Pulmonary artery endothelial cell (primary cell): ENCODE measurements around the gene CTPS1. TPM values are rescaled to one million over a fixed set of nuclear protein-coding genes. Genes with fewer than 3 reads are reported as not detected.

Experiments
- DNase-seq: peaks from one replicate; pipeline ENCODE4 v3.0.0-alpha.2; 2011; ENCODE audit warnings: low read depth, low spot score
- total RNA-seq: library from RNA; depleted of rRNA; stranded (reverse); fragments of >200 nt; gene quantifications from 2 replicates; pipeline ENCODE4 v1.2.3, GENCODE V29; 2014

The CTPS1 gene
- total RNA-seq, 1 donor from 2014 or later, result 49.1 TPM

DNA sequence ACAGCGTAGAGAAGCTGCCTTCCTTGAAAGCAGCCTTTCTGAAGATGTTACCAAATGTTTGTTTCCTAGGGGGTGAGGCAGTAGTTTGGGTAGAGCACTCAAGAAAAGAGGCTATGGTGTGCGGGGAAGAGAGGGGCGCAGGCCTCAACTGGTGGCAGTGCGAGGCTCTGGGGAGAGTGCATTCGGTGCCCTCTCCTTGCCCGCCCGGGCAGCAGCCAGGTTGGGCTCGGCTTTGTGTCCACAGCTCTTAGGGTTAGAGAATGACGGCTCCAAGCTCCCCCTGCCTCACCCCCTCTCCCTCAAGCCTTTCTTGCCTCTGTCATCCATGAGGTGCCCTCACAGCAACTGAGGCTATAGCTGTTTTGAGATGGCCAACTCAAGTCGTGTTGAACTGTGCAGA is 42.9 kb downstream of the CTPS1 start:
- no peak for DNase-seq

DNA sequence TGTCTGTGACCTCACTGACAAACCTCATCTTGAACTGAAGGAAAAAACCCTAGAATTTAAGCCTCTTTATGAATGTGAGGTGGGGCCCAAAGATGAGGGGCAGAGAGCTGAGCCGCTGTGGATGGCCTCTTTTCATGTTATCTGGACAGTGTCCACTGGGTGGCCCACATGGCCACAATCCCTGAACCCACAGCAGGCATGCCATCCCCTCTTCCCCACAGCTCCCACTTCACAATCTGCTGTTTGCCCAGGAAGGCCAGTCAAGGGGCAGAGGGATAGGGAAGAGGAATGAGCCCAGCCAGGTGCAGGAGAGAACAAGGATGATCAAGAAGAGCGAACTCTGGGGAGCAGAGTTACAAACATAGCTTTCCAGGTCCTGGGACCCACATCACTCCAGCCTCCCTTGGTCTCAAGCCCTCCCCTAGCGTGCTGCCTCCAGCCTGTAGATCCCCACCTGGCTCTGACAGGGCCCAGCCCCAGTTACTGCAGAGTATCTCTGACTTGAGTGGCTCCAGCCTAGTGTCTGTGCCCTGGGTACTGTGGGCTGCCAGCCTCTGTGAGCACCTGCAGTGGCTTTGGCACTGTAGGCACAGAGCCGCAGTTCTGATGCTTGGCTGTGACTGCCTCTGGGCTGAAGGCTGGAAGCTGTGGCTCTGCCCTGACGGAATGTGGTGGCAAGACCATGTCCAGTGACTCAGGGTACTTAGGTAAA is 43.9 kb downstream of the CTPS1 start:
- no peak for DNase-seq

- DNase-seq, result no peak
Measured at GRCh38 chr1:41024953-41025352, 45.5 kb downstream of the CTPS1 start.

- no peak for DNase-seq
Measured at GRCh38 chr1:41025979-41026819, 46.7 kb downstream of the CTPS1 start.

DNA sequence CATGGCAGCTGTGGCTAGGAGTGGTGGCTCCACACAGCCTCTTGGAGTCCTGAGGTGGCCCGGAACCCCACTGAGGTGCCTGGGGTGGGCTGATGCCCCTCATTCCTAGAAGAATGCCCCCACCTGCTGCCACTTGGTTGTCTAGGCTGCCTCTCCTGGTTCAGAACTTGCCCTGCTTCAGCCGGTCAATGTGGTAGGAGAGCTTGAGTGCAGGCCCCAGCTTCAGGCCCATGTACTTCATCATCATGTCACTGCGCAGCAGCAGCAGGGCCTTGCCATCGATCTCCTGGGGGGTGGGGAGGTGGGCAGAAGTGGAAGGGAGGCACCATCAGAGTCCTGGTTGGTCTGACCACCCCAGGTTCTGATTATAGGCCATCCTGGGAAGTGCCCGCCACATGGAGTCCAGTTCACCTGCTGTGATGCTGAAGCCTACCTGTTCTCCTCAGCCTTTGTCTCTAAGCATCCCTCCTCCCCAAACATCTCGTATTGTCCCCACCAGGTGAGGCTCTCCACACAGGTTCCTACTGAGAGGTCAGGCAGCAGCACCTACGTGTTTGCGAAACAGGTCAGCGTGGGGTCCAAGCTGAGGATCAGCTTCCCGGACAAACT is 48.6 kb downstream of the CTPS1 start:
- no peak for DNase-seq

DNA sequence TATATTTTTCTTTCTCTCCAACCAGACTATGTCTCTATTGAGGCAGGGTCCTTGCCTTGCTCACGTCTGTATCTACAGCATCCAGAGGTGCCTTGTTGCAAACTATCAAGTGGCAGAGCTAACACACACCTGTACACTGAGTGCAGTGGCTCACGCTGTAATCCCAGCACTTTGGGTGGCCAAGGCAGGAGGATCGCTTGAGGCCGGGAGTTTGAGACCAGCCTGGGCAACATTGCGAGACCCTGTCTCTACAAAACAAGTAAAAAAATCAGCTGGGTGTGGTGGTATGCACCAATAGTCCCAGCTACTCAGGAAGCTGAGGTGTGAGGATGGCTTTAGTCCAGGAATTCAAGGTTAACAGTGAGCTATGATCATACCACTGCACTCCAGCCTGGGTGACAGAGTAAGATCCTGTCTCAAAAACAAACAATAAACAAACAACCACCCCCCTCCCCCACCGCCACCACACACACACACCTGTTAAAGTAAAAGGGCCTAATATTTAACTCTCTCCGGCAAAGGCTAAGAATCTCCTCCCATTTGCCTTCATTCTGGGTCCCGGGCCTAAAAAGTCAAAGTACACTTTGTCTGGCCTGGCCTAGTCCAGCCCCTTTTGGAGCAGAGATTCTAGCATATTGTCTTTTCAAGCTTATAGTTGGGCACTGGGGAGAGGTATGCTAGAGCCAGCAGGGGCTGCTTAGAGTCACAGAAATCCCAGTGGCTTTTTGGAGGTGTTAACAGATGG is 51.5 kb downstream of the CTPS1 start:
- no peak for DNase-seq

GRCh38 chr1:41032147-41032546 is 52.7 kb downstream of the CTPS1 start:
- DNase-seq, result no peak

DNA sequence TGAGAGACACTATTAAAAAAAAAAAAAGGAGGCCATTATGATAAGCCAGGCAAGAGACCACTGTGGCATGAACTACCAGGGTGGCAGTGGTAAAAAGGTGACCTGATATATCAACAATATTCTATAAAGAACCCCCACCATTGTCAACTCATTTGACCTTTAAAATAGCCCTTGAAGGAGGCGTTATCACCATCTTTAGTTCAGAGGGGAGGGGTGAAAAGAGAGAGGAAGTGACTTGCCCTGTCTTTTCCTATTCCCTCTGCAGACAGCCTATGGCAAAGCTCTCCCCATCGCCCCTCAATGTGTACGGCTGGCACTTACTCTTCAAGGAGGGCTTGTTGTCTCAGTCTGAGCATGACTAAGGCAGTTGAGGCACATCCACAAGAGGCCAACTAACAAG is 53.8 kb downstream of the CTPS1 start:
- no peak for DNase-seq

- no peak for DNase-seq
Measured at GRCh38 chr1:41037116-41037903, 57.8 kb downstream of the CTPS1 start.

- no peak for DNase-seq
Measured at GRCh38 chr1:41038110-41038509, 58.6 kb downstream of the CTPS1 start.

- no peak for DNase-seq
Measured at GRCh38 chr1:41041614-41042270, 62.2 kb downstream of the CTPS1 start.

DNA sequence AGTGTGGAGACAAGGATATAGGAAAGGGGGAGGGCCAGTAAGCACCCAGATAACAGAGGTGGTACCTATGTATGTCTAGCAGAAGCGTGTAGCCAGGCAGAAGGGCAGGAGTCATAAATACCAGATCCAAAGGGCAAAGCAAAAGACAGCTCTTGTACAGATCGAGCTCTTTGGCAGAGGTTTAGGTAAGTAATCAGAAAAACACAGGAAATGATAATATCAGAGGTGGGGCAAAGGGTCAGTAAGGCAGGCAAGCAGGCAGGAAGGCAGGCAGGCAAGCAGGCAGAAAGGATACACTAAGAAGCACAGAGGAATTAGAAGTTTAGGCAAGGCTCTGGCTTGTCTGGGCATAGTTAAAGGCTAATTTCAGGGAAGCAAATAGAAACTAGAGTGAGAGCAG is 64.7 kb downstream of the CTPS1 start:
- no peak for DNase-seq

- DNase-seq, result peak; percentile 85
Measured at GRCh38 chr1:41045740-41046139, 66.2 kb downstream of the CTPS1 start.

GRCh38 chr1:41046347-41046775 is 66.9 kb downstream of the CTPS1 start:
- no peak for DNase-seq

GRCh38 chr1:41048540-41048939 is 69.0 kb downstream of the CTPS1 start:
- no peak for DNase-seq

DNA sequence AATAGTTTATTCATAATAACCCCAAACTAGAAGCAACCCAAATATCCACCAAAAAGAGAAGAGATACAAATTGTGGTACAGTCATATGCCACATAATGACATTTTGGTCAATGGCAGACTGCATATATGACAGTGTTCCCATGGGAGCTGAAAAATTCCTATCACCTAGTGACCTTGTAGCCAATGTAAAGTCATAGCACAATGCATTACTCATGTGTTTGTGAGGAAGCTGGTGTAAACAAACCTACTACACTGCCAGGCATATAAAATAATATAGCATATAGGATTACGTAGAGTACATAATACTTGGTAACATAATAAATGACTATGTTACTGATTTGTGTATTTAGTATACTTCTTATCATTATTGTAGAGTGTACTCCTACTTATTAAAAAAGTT is 71.5 kb downstream of the CTPS1 start:
- no peak for DNase-seq

DNA sequence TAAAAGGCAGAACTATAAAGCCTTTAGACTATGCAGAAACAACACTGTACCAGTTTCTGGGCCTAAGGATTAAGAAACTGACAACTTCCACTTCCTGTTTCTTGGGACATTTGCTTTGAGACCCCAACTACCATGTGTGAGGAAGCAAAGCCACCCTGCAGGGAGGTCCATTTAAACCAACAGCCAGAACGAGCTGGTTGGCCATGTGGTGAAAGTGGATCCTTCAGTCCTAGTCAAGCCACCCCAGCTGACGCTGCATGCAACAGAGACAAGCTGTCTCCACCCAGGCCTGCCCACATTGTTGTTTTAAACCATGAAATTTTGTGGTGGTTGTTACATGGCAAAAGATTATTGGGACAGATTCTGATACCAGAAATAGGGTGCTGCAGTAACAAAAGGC is 73.8 kb downstream of the CTPS1 start:
- no peak for DNase-seq

GRCh38 chr1:41056907-41057306 is 77.4 kb downstream of the CTPS1 start:
- DNase-seq, result no peak
